CD4-positive, alpha-beta T cell treated with Interferon gamma for 1 hour (primary cell): ENCODE results near the gene SERPINB10.
A peak's percentile ranks its signal among the peaks of the same experiment; 100 is the strongest.

ENCODE experiments used
- DNase-seq: peaks from one replicate; pipeline ENCODE4 v3.0.0-alpha.2; 2020

The SERPINB10 gene

DNA sequence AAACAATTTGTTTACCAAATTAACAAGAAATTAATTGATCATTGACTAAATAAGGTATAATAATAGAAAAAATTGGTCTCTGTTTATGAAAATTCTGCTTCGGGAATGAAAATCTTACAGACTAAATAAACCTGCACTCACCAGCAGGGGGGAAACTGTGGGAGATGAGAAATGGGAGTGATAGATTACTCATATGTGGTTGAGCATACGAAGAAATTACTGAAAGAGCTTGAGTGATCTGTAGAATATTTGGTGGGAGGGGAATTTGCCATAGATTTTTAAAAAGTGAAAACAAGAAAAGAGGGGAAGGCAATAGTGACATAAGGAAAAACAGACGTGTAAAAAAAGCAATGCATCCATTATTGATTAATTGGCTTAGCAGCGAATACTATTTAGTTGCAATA is 43.5 kb downstream of the SERPINB10 start:
- no peak for DNase-seq

DNA sequence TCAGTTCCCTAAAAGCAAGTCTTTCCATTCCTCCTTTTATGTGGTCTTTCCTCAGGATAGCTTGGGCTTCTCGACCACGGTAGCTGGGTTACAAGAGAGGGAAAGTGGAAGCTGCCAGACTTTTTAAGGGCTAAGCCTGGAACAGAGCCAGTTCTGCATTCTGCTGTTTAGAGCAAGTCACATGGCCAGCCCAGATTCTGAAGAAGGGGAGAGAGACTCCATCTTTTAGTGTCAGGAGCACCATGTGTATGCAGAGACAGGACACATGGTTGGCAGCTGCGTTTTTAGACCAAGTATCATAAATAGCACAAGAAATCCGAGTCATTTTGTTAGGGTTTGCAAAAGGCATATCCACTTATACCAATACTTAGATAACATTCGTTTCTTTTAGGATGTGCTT is 46.1 kb downstream of the SERPINB10 start:
- no peak for DNase-seq

DNA sequence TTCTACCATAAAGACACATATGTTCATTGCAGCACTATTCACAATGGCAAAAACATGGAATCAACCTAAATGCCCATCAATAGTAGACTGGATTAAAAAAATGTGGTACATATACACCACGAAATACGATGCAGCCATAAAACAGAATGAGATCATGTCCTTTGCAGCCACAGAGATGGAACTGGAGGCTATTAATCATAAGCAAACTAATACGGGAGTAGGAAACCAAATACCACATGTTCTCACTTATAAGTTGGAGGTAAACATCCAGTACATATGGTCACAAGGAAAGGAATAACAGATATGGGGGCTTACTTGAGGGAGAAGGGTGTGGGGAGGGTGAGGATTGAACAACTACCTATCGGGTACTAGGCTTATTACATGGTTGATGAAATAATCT is 49.0 kb downstream of the SERPINB10 start:
- no peak for DNase-seq

DNA sequence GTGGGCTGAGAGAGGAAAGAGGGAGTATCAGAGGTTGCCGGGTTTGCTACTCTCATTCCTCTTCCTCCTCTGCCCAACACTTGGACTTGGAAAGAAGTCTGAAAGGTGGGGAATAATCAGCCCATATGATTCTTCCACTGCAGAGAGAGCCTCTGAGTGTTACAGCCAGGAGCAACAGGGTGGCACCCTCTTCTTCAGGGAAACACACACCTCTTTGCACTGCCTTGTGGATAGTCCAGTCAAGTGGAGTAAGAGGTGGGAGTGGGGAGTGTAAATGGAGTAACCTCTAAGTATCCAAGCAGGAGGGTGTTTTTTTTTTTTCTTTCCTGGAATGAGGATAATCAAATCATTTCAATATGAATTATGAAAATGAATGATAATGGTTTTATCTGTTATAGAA is 53.1 kb downstream of the SERPINB10 start:
- no peak for DNase-seq

DNA sequence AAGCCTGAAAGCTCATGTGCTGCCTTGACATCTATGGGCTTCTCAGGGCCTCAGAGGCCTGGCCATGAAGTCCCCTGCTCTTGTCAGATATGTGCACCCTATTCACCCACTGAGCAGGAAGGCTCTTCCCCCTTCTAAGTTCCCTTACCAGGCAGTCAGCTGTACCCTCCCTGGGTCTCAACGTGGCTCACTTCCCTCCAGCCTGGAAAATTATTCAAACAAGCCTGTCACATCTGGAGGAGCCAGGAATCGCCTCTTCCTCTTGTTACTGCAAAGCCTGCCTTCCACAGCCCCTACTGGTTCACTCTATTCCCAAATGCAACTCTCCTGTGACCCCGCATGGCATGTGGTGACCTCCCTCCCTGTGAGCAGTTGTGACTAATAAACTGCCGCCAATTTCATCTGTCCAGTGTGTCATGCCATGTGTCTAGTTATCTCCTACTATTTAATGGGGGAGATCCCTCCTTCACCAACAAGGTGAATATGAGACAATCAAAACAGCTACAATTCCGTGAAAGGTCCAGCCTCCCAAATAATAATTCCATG is 53.8 kb downstream of the SERPINB10 start:
- DNase-seq = no peak

DNA sequence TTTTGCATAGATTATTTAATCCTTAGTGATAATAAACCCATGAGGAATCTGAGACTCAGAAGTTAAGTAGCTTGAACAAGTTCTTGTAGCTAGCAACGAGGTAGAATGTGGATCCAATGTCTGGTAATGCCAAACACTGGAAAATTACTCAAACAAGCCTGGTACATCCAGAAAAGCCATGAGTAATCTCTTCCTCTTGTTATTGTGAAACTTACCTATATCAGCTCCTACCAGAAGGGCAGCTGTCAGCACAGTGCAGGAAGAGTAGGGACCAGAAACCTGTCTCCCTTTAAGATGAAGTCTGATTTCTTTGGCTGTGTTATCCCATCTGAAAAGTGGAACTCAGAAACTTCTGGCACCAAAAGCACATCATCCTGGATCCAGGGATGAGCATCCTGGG is 54.4 kb downstream of the SERPINB10 start:
- no peak for DNase-seq

DNA sequence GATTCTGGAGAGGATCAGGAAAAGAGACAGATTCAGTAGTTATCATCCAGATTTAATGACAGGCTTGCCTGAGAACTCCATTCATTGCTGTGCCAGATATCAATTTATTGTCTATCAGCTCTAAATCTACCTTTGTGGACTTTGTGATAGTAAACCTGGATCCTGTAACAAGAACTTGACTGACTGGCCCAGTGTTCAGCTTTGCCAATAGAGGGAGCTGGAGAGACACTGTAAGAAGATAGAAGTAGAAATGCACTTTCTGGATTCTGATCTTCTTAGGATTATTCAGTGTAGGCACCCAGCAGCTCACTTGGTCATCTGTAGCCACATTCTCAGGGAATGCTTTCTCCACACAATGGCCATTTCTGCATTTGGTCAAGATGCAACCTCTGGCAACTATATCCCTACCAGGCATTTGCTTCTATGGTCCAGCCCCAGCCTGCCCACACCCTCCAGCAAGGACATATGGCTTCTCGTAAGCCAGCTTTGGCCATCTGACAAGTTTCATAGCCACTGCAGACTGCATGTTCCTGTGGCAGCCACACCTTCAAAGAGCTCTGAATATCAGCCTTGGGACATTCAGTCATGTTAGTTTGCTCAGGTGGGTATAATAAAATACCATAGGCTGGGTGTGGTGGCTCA is 56.0 kb downstream of the SERPINB10 start:
- peak; percentile 57 for DNase-seq

DNA sequence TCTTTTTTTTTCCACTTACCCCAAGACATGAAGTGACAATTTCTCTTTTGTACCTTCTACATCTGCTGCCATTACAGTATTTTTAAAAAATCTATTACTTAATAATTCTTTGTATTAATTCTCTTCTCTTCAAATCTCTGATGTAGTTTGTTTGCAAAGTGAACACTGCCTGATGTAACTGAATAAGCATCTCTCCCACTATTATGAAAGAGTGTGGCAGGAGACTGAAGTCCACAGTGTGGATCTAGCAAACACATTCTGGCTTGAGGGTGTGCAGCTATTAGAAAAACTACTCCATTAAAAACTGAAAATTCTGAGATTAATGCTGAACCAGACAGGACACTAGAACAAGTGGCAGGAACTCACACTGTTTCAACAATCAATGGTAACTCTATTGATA is 57.1 kb downstream of the SERPINB10 start:
- no peak for DNase-seq

DNA sequence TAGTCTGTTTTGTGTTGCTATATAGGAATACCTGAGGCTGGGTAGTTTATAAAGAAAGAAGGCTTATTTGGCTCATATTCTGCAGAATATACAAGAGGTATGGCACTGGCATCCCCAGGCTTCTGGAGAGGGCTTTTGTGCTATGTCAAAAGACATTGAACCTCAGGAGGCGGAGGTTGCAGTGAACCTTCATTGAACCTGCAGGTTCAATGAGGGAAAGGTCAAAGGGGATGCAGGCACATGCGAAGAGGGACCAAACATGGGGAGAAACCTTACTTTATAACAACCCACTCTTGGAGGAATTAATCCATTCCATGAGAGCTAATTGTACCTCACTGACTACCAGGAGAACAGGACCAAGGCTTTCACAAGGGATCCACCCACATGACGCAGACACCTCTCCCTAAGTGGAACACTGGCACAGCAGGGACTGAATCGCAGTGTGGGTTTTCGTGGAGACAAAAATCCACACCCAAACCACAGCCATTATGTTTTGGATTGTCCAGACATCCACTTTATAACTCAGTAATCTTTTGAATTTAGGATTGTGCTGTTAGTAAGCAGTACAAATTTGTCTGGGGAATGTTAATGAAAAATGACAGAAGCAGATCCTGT is 58.1 kb downstream of the SERPINB10 start:
- no peak for DNase-seq

DNA sequence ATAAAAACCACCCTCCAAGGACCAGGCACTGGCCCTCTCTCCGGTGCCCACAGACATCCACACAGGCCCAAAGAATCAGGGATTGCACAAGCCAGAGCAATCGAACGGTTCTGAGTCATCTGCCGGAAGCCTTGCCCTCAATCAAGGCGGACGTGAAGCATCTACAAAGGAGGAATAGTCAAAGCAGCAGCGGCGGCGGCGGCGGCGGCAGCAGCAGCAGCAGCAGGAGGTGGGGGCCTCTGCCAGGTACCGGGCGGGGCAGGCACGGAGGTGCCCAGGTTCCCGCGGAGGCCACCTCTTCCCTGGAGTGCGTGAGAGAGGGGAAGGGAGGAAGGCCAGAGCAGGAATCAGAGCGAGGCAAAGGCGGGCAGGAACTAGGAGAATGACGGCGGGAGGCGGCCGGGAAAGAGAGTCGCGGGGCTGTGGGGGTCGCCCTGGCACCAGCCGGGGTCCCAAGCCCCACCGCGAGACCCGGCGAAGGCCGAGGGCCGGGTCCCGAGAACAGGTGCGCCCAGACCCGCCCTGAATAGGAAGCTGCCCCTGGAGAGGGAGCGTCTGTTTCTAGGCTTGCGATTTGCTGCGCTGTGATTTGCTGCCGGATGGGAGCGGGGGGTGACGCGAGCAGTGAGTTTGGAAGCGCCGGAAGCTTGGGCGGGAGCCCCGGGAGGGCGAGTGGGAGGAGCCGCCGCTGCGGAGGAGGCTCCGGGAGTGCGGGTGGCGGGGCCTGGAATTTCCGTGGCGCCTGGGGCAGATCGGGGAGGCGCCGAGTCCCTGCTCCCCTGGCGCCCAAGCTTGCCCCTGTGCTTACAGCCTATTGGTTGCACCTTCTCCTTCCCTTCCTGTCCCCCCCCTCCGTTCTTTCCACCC is 62.4 kb downstream of the SERPINB10 start, which contains the start of gene SERPINB8:
SERPINB8 (plus strand) TSS at position 140 of the 867 bp plus-strand sequence. CDS start 8,228 bp downstream, outside the sequence.
- DNase-seq = peak; percentile 79

DNA sequence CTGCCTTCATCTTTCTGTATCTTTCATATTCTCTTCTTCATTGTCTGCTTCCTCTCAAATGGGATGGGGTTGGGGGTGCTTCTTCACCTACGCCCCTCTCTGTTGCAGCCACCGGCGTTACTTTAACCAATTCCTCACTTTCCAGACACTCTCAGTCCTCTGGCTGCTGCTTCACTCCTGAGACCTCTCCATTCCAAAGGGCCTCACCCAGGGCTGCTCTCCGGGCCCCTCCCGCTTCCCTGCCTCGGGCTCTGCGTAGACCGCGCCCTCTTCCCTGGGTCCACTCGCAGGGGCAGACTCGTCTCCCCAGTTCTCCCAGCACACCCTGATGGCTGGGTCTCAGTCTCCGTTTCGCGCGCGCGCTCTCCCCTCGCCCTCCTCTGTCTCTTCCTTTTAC is 63.0 kb downstream of the SERPINB10 start:
- DNase-seq = no peak

DNA sequence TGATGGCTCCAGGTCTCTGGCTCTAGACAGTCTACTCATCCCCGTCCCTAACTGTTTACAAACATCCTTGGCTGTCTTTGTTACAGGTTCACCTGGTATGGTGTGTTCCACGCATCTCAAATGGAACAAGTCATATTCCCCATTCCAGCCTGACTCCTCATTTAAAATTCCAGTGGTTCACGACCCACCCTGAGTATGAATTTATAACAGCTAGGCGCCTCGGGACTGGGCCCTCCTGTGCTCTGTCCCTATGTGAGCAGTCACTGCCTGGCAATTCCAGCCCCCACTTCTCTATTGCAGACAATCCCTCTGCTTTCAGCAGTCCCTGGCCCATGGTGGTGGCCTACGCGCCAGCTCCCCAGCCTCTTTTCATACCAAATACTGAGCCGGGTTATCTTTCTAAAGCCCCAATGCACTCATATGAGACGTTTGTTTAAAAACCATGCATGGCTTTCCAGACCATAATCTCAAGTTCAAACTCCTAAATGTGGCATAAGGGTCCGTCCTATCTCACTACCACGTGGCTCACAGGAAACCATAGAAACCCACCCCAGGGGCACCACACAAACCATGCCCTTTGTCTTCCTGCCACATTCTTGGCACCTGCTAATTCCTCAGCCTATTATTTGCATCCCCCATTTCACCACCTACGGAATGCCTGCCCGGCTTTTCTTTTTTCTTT is 63.7 kb downstream of the SERPINB10 start:
- no peak for DNase-seq

DNA sequence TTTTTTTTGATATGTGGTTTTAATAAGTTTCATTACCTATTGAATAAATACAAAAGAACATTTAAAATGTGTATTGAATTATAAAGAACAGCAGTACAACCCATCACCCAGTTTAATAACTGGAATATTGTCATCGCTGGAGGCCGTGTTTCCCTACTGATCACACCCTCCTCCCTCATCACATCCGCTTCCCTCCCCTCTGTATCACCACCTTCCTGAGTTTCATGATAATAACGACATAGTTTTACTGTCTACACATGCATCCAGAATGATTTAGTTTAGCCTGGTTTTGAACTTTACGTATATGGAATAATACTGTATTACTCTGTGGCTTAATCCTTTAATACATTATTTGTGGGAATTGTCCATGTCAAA is 64.2 kb downstream of the SERPINB10 start:
- no peak for DNase-seq

DNA sequence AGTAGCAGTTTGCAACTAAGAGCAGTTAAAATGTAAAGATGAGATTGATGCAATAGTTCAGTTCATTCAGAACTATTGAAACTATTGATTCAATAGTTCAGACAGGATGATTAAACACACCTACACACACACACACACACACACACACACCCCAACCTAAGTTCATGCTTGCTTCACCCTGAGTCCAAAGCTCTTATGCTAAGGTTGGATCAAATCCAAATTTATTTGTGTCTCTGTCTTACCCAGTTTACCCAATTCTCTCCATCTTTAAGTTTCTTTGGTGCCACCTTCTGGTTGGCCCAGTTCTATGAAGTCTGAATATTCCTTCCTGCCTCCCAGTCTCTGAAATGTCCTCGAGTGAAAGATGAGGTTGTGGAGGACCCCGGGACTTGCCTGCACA is 67.2 kb downstream of the SERPINB10 start:
- no peak for DNase-seq

DNA sequence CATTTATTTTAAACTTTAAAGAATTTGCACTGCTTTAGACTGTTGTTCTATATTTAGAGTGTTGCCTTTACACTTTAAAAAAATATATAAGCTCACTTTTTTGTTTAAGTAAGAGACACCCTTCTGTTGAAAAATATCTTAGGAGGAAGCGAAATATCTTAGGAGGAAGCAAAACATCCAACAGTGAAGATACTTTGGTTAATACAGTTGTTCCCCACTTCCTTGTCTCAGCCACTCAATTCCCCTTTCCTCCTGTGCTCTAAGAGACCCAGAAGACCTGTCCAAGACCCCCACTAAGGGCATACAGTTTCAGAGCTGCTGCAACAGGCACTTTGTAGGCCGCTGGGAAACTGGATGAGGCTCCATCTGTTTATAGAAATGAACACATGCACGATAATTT is 67.9 kb downstream of the SERPINB10 start:
- no peak for DNase-seq

DNA sequence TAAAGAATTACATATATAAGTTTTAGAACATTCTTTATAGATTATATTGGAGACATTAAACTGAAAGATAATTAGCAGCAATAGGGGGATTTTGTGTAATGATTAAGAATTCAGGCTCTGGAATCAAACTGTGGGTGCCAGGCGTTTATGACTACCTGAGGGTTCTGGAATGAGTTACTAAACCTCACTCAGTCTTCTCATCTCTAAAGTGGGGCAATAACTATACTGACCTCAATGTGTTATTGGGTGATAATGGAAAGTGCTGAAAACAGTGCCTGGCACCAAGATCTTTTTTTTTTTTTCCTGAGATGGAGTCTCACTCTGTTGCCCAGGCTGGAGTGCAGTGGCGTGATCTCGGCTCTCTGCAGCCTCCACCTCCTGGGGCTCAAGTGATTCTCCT is 69.3 kb downstream of the SERPINB10 start:
- no peak for DNase-seq

DNA sequence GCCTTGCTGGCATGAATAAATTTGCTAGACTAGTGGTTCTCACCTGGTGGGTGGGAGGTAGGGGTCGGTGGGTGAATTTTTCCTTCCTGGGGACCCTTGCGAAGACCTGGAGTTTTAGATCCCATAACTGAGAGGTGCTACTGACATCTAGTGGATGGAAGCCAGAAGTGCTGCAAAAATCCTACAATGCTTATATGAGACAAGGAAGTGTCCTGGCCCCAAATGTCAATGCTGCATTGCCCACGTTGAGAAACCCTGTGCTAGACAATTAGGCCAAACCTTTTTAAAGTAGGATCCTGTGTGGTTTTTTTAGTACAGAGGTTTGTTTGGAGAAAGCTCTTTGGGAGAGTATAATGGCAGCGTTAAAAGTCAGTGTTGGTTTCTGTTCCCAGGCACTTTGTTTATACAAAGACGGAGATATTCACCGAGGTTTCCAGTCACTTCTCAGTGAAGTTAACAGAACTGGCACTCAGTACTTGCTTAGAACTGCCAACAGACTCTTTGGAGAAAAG is 71.7 kb downstream of the SERPINB10 start:
- peak; percentile 19 for DNase-seq

DNA sequence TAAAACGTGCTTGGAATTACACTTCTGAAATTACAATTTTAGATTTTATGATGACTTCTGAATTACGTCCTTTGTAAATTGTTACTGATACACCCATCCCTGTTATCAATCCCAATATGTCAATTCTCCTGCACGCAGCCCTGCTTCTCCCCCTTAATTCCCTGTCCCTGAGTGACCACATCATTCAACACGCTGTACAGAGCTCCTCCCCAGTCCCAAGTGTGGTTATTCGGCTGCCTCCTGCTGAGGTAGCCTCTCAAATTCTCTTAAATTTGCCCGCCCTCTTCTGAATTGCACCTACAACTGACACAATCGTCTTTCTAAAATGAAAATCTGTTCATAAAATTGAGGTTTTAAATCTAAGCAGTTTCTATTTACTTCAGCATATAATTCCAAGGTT is 72.3 kb downstream of the SERPINB10 start:
- no peak for DNase-seq

DNA sequence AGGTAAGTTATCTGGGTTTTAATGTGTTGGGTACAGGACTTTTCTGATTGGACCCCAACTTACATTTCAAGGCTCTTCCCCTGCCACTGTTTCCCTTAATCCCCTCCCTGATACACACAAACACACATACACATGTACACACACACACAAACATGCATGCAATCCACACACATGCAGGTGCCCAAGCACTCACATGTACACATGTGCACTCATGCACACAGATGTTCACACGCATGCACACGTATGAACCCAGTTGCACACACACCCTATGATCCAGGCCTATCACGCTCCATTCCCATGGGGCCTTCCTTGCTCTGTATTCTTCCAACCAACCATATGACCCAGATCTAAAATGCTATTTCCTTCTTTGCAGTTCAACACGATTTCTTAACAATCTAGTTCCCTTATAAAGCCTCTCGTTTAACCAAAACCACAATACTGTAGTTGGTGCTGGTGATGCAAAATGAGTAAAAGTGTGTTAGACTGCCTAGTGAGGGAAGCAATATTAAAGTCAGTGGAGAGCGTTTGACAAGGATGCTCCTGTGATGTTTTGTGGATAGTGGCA is 73.2 kb downstream of the SERPINB10 start:
- no peak for DNase-seq

DNA sequence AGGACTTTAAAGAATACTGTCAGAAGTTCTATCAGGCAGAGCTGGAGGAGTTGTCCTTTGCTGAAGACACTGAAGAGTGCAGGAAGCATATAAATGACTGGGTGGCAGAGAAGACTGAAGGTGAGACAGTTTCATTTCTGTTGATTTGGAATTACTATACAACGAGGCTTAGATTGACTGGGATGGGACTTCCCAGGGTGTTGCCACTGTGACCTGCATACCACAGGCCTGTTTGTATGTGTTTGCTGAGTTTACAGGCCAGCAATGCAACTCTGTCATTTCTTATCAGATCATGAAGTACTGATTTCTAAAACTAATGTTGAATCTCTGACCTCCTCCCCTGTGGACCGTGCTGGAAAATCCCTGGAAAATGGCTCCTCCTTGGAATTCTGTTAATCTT is 74.0 kb downstream of the SERPINB10 start:
- no peak for DNase-seq

DNA sequence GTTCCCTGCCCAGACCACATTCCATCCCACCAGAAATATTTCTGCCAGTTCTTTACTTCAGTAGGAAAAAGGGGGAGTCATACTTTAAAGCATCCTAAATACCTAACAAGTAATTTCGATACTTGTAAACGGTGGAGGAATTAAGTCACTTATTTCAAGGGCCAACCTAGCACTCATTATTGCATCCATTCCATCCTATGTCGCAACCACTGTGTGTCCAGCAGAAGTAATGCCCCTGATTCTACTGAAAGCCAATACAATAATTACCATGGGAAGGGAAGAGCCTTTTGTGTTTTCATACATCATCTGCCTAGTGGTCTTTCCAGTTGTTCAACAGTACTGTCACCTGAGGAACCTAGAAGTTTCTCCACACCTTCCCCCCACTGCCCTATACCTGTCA is 74.6 kb downstream of the SERPINB10 start:
- DNase-seq = no peak
